LoVo (cell line): ENCODE measurements around the gene DHRS1.

Source experiments
- DNase-seq: peaks from one replicate; pipeline ENCODE4 v3.0.0-alpha.2; 2016; ENCODE audit warnings: low spot score

DHRS1 gene

GRCh38 chr14:24309538-24310264, 10.1 kb upstream of the DHRS1 start, which contains the start of gene LTB4R2:
Gene LTB4R2, plus strand, starts transcription at chr14:24310140. Its CDS starts 525 bp downstream, at chr14:24310665.
- no peak for DNase-seq

GRCh38 chr14:24308342-24309124, 9.0 kb upstream of the DHRS1 start:
- DNase-seq: no peak

- DNase-seq: peak; percentile 80
Observed at GRCh38 chr14:24307575-24308341, 8.2 kb upstream of the DHRS1 start, which contains the start of gene CIDEB. Gene CIDEB, minus strand, starts transcription at chr14:24307977. Its CDS starts 119 bp downstream, at chr14:24307858.

GRCh38 chr14:24307156-24307574, 7.6 kb upstream of the DHRS1 start:
- DNase-seq: no peak

GRCh38 chr14:24304019-24304387, 4.4 kb upstream of the DHRS1 start:
- no peak for DNase-seq

GRCh38 chr14:24300326-24300980, 873 bp upstream of the DHRS1 start:
- DNase-seq: no peak

GRCh38 chr14:24298892-24299254, 707 bp downstream of the DHRS1 start:
- peak; percentile 57 for DNase-seq

- DNase-seq: peak; percentile 37
Observed at GRCh38 chr14:24297190-24297964, 2.2 kb downstream of the DHRS1 start.

- peak; percentile 32 for DNase-seq
Observed at GRCh38 chr14:24296341-24297157, 3.0 kb downstream of the DHRS1 start.

GRCh38 chr14:24293525-24293924, 6.1 kb downstream of the DHRS1 start:
- DNase-seq: no peak

- DNase-seq: no peak
Observed at GRCh38 chr14:24292118-24292807, 7.3 kb downstream of the DHRS1 start.

GRCh38 chr14:24291446-24292117, 8.0 kb downstream of the DHRS1 start:
- DNase-seq: no peak

- DNase-seq: no peak
Observed at GRCh38 chr14:24290746-24291145, 8.8 kb downstream of the DHRS1 start.

GRCh38 chr14:24289649-24290280, 9.8 kb downstream of the DHRS1 start:
- DNase-seq: no peak

GRCh38 chr14:24286996-24287395, 12.6 kb downstream of the DHRS1 start:
- no peak for DNase-seq

- no peak for DNase-seq
Observed at GRCh38 chr14:24285351-24285750, 14.2 kb downstream of the DHRS1 start.

GRCh38 chr14:24284501-24285035, 15.0 kb downstream of the DHRS1 start:
- no peak for DNase-seq

- DNase-seq: no peak
Observed at GRCh38 chr14:24283796-24284460, 15.7 kb downstream of the DHRS1 start.
